Measurements from ENCODE around the gene PSMD9. TPM values are rescaled to one million over a fixed set of nuclear protein-coding genes. Genes with fewer than 3 reads are reported as not detected.

Gene PSMD9
- total and polyA plus RNA-seq, 10 donors: 29.6 to 62.6 (median 46.6) TPM

DNA sequence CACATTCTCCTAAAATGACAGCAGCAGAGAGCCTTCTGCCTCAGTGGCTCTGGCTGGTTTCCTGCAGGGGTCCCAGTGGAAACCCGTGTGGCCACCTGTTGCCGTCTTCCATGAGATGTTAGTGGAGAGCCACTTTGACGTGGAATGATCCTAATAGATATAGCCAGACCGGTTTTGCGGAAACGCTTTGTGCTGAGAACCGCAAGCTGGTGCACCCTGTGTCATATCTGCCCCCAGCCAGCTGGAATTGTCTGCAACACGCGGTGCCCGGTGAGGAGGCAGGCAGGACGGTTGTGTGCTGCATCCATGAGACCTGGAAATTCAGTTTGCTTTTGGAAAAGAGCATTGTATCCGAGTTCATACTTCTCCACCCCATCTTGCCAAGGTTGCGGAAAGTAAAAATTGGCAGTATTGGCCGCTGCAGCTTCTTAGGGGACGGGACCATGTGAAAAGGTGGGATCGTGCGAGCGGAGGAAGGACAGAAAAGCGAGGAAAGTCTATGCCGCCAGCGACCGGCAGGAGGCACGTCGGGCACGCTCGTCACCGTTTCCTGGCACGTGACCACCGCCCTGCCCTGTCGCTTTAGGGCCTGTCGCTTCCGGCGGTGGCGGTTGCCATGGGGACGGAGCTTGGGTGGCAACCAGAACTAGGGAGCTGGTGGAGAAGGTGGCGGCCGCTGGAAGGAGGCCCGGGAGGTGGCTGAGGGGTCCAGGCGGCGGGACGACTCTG, 29.5 kb downstream of the PSMD9 start, which contains the start of gene CFAP251:
TSS of gene CFAP251 (plus strand) at position 643 of the 729 bp plus-strand sequence. CDS start 2,714 bp downstream, outside the sequence.
- H3K4me1 ChIP-seq: peaks cover 5 to 45% (median 29%) of the 10 kb centered on the region in 6 donors
- peak within 1 kb of the TSS; percentile 32 to 80 (median 74) for H3K27ac ChIP-seq
- H3K27me3 ChIP-seq (replicated peaks in 1 of 7): no peaks in the 10 kb centered on the region
- TF ChIP-seq POLR2AphosphoS5 (IDR thresholded peaks at IDR 0.05) (peak; percentile 91 to 94 (median 94)), POLR2A (IDR thresholded peaks at IDR 0.05) (no peak)
- TF ChIP-seq, protein P1, sequence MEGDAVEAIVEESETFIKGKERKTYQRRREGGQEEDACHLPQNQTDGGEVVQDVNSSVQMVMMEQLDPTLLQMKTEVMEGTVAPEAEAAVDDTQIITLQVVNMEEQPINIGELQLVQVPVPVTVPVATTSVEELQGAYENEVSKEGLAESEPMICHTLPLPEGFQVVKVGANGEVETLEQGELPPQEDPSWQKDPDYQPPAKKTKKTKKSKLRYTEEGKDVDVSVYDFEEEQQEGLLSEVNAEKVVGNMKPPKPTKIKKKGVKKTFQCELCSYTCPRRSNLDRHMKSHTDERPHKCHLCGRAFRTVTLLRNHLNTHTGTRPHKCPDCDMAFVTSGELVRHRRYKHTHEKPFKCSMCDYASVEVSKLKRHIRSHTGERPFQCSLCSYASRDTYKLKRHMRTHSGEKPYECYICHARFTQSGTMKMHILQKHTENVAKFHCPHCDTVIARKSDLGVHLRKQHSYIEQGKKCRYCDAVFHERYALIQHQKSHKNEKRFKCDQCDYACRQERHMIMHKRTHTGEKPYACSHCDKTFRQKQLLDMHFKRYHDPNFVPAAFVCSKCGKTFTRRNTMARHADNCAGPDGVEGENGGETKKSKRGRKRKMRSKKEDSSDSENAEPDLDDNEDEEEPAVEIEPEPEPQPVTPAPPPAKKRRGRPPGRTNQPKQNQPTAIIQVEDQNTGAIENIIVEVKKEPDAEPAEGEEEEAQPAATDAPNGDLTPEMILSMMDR (IDR thresholded peaks at IDR 0.05 in 8 of 11, conservative IDR thresholded peaks at IDR 0.05 in 3 of 11): peak; percentile 64 to 99 (median 91)
- peak; percentile 100 for DNase-seq
- peaks cover 0 to 46% (median 26%) of the 10 kb centered on the region in 6 donors for H3K36me3 ChIP-seq
- H3K4me3 ChIP-seq: peak within 1 kb of the TSS; percentile 22 to 70 (median 46)
- 16 to 26% (median 18%) methylated on average over 28 to 41 of the region's 41 CpGs for WGBS, 5 donors
- H3K9me3 ChIP-seq: no peaks in the 10 kb centered on the region
- intact Hi-C loops (cut with DNase I; ENCODE audit: low total_unique reads): loop anchor here (5.0 kb wide), 1 partner anchor 114 kb away; no protein-coding TSS in a partner anchor

DNA sequence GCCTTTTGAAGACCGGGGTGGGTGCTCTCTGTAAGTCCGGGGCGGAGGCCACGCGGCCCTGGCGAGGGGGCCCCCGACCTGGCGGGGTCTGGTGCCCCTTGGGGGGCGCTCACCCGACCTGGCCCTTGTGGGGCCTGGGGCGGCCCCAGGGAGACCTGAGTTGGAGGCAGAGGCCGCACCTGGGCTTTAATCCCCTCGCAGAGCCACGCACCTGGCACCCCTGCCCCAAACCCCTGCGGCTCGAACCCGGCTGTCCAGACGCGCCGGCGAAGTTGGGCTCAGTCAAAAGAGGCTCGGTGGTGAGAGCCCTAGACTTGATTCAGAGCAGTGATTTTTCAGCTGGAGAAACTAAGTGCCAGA, 30.1 kb downstream of the PSMD9 start:
- WGBS, 5 donors: 12 to 55% (median 22%) methylated on average over 10 to 22 of the region's 22 CpGs
- DNase-seq: no peak
- peak overlapping the region; percentile 32 to 80 (median 74) for H3K27ac ChIP-seq
- TF ChIP-seq POLR2AphosphoS5 (IDR thresholded peaks at IDR 0.05): no peak
- TF ChIP-seq POLR2A (IDR thresholded peaks at IDR 0.05): no peak
- TF ChIP-seq, protein P1 (IDR thresholded peaks at IDR 0.05 in 8 of 11, conservative IDR thresholded peaks at IDR 0.05 in 3 of 11): no peak
- H3K4me1 ChIP-seq: peaks cover 5 to 45% (median 29%) of the 10 kb centered on the region in 6 donors
- intact Hi-C loops (cut with DNase I; ENCODE audit: low total_unique reads): loop anchor here (5.0 kb wide), 1 partner anchor 114 kb away; no protein-coding TSS in a partner anchor
- peaks cover 0 to 42% (median 26%) of the 10 kb centered on the region in 6 donors for H3K36me3 ChIP-seq
- peak overlapping the region; percentile 22 to 70 (median 46) for H3K4me3 ChIP-seq
- no peaks in the 10 kb centered on the region for H3K9me3 ChIP-seq
- H3K27me3 ChIP-seq (replicated peaks in 1 of 7): no peaks in the 10 kb centered on the region

- no peak for TF ChIP-seq POLR2AphosphoS5 (IDR thresholded peaks at IDR 0.05)
- no peak for TF ChIP-seq POLR2A (IDR thresholded peaks at IDR 0.05)
- TF ChIP-seq, protein P1 (IDR thresholded peaks at IDR 0.05 in 8 of 11, conservative IDR thresholded peaks at IDR 0.05 in 3 of 11): no peak
- Histone ChIP-seq H3K27ac (no peak overlapping the region), H3K4me3 (no peak overlapping the region), H3K27me3 (replicated peaks in 1 of 7) (no peaks in the 10 kb centered on the region), H3K4me1 (peaks cover 5 to 37% (median 23%) of the 10 kb centered on the region in 6 donors), H3K9me3 (no peaks in the 10 kb centered on the region), H3K36me3 (peaks cover 0 to 18% (median 14%) of the 10 kb centered on the region in 6 donors)
- DNase-seq: no peak
- WGBS, 5 donors: 63 to 67% (median 66%) methylated on average over 2 of the region's 2 CpGs
- intact Hi-C loops (cut with DNase I; ENCODE audit: low total_unique reads): no loop called here
Observed at GRCh38 chr12:121921066-121921465, 32.5 kb downstream of the PSMD9 start.

GRCh38 chr12:121925358-121925695, 36.7 kb downstream of the PSMD9 start:
- Histone ChIP-seq H3K4me3 (no peak overlapping the region), H3K27ac (peak overlapping the region in 7 of 8 donors; percentile 14 to 73 (median 63)), H3K27me3 (replicated peaks in 1 of 7) (no peaks in the 10 kb centered on the region), H3K9me3 (no peaks in the 10 kb centered on the region), H3K4me1 (peaks cover 13 to 23% (median 15%) of the 10 kb centered on the region in 6 donors), H3K36me3 (no peaks in the 10 kb centered on the region)
- intact Hi-C loops (cut with DNase I; ENCODE audit: low total_unique reads): no loop called here
- no peak for DNase-seq
- TF ChIP-seq POLR2AphosphoS5 (IDR thresholded peaks at IDR 0.05) (no peak), POLR2A (IDR thresholded peaks at IDR 0.05) (no peak)
- TF ChIP-seq, protein P1 (IDR thresholded peaks at IDR 0.05 in 8 of 11, conservative IDR thresholded peaks at IDR 0.05 in 3 of 11): no peak
- 54 to 77% (median 72%) methylated on average over 7 of the region's 7 CpGs for WGBS, 5 donors
